H1 (cell line): ENCODE measurements around the gene MAPK13.

Experiments used
- CTCF ChIP-seq, 3 experiments: IDR thresholded peaks; 1 replicate in 2 of 3; 2 replicates in 1 of 3; pipeline versions ENCODE4 v1.5.1 to v1.6.1; 2011; ENCODE audit warnings: low read length in 3 of 3, mild to moderate bottlenecking in 3 of 3, inconsistent platforms in 2 of 3, low read depth in 1 of 3, moderate library complexity in 1 of 3; ENCODE audit not compliant: insufficient read depth in 1 of 3; ENCODE audit errors: control extremely low read depth in 1 of 3
- EP300 ChIP-seq, 2 experiments: IDR thresholded peaks; 1 replicate in 1 of 2; 2 replicates in 1 of 2; pipeline ENCODE4 v1.6.1; 2011 to 2012; ENCODE audit warnings: low read depth in 2 of 2, low read length in 2 of 2, mild to moderate bottlenecking in 2 of 2, borderline replicate concordance in 1 of 2, inconsistent platforms in 1 of 2, moderate library complexity in 1 of 2
- GABPA ChIP-seq: IDR thresholded peaks from 2 replicates; pipeline ENCODE4 v1.6.1; 2011; ENCODE audit warnings: mild to moderate bottlenecking, low read length, moderate library complexity, borderline replicate concordance; ENCODE audit not compliant: insufficient read depth
- POLR2A ChIP-seq, 2 experiments: IDR thresholded peaks; 1 replicate in 1 of 2; 2 replicates in 1 of 2; pipeline ENCODE4 v1.6.1; 2011; ENCODE audit warnings: low read depth in 2 of 2, low read length in 2 of 2, mild to moderate bottlenecking in 2 of 2; ENCODE audit errors: control extremely low read depth in 1 of 2
- SIX5 ChIP-seq: IDR thresholded peaks from 2 replicates; pipeline ENCODE4 v1.6.1; 2011; ENCODE audit warnings: mild to moderate bottlenecking, low read depth, low read length

- TF ChIP-seq CTCF (IDR thresholded peaks at IDR 0.05; ENCODE audit: control extremely low read depth in 1 of 3, insufficient read depth in 1 of 3, low read depth in 1 of 3, low read length in 3 of 3) (no peak), SIX5 (no peak), GABPA (no peak), POLR2A (IDR thresholded peaks at IDR 0.05; ENCODE audit: control extremely low read depth in 1 of 2, low read depth in 2 of 2, low read length in 2 of 2) (no peak), EP300 (IDR thresholded peaks at IDR 0.05; ENCODE audit: borderline replicate concordance in 1 of 2, low read depth in 2 of 2, low read length in 2 of 2) (no peak)
Observed at GRCh38 chr6:36122495-36123269, 7.6 kb upstream of the MAPK13 start.
